Measurements from ENCODE around the gene MAPKAPK2. TPM values are rescaled to one million over a fixed set of nuclear protein-coding genes. Genes with fewer than 3 reads are reported as not detected.

MAPKAPK2 gene
- total and polyA plus RNA-seq, 2 donors = 36.4 to 72.3 TPM

- no peaks in the 10 kb centered on the region for H3K36me3 ChIP-seq (ENCODE audit: control insufficient read depth in 2 of 2, insufficient read depth in 2 of 2, low read length in 1 of 2)
- peaks cover 0 to 2% of the 10 kb centered on the region in 2 donors for H3K9me3 ChIP-seq (ENCODE audit: control insufficient read depth in 2 of 2, insufficient read depth in 1 of 2, low read length in 1 of 2)
- 98% methylated on average over 3 of the region's 3 CpGs for WGBS
- DNase-seq (ENCODE audit: low read depth in 6 of 9, low spot score in 9 of 9) = no peak
- H3K27me3 ChIP-seq (ENCODE audit: control insufficient read depth in 2 of 2, insufficient read depth in 1 of 2, low read length in 1 of 2) = no peaks in the 10 kb centered on the region
- H3K27ac ChIP-seq (ENCODE audit: low read depth in 1 of 2, low read length in 1 of 2) = no peak overlapping the region
- H3K4me1 ChIP-seq (ENCODE audit: control insufficient read depth in 2 of 2, insufficient read depth in 2 of 2, low read length in 2 of 2) = peaks cover 11 to 33% of the 10 kb centered on the region in 2 donors
- no peak overlapping the region for H3K4me3 ChIP-seq (ENCODE audit: low read length in 2 of 2)
These were observed 27.8 kb upstream of the MAPKAPK2 start for GRCh38 chr1:206656936-206657335.

- Histone ChIP-seq H3K4me3 (ENCODE audit: low read length in 2 of 2) (no peak overlapping the region), H3K27ac (ENCODE audit: low read depth in 1 of 2, low read length in 1 of 2) (peak overlapping the region in 1 of 2 donors; percentile 22), H3K4me1 (ENCODE audit: control insufficient read depth in 2 of 2, insufficient read depth in 2 of 2, low read length in 2 of 2) (peaks cover 11 to 33% of the 10 kb centered on the region in 2 donors), H3K36me3 (ENCODE audit: control insufficient read depth in 2 of 2, insufficient read depth in 2 of 2, low read length in 1 of 2) (no peaks in the 10 kb centered on the region), H3K27me3 (ENCODE audit: control insufficient read depth in 2 of 2, insufficient read depth in 1 of 2, low read length in 1 of 2) (no peaks in the 10 kb centered on the region), H3K9me3 (ENCODE audit: control insufficient read depth in 2 of 2, insufficient read depth in 1 of 2, low read length in 1 of 2) (peaks cover 0 to 2% of the 10 kb centered on the region in 2 donors)
- WGBS = 38% methylated on average over 6 of the region's 6 CpGs
- DNase-seq (ENCODE audit: low read depth in 6 of 9, low spot score in 9 of 9) = no peak
These were observed 27.0 kb upstream of the MAPKAPK2 start for GRCh38 chr1:206657751-206658150.

GRCh38 chr1:206658264-206658980 is 26.3 kb upstream of the MAPKAPK2 start:
- Histone ChIP-seq H3K36me3 (ENCODE audit: control insufficient read depth in 2 of 2, insufficient read depth in 2 of 2, low read length in 1 of 2) (no peaks in the 10 kb centered on the region), H3K4me3 (ENCODE audit: low read length in 2 of 2) (no peak overlapping the region), H3K9me3 (ENCODE audit: control insufficient read depth in 2 of 2, insufficient read depth in 1 of 2, low read length in 1 of 2) (peaks cover 0 to 2% of the 10 kb centered on the region in 2 donors), H3K4me1 (ENCODE audit: control insufficient read depth in 2 of 2, insufficient read depth in 2 of 2, low read length in 2 of 2) (peaks cover 11 to 35% of the 10 kb centered on the region in 2 donors), H3K27ac (ENCODE audit: low read depth in 1 of 2, low read length in 1 of 2) (peak overlapping the region in 1 of 2 donors; percentile 22), H3K27me3 (ENCODE audit: control insufficient read depth in 2 of 2, insufficient read depth in 1 of 2, low read length in 1 of 2) (peaks cover 3 to 4% of the 10 kb centered on the region in 2 donors)
- peak in 6 of 9 donors; percentile 19 to 71 (median 48) for DNase-seq (ENCODE audit: low read depth in 6 of 9, low spot score in 9 of 9)
- 18% methylated on average over 22 of the region's 22 CpGs for WGBS

- peaks cover 11 to 40% of the 10 kb centered on the region in 2 donors for H3K4me1 ChIP-seq (ENCODE audit: control insufficient read depth in 2 of 2, insufficient read depth in 2 of 2, low read length in 2 of 2)
- 77% methylated on average over 7 of the region's 7 CpGs for WGBS
These were observed 25.8 kb upstream of the MAPKAPK2 start for GRCh38 chr1:206658981-206659273.

GRCh38 chr1:206660136-206660535 is 24.6 kb upstream of the MAPKAPK2 start:
- Histone ChIP-seq H3K9me3 (ENCODE audit: control insufficient read depth in 2 of 2, insufficient read depth in 1 of 2, low read length in 1 of 2) (peaks cover 0 to 2% of the 10 kb centered on the region in 2 donors), H3K4me1 (ENCODE audit: control insufficient read depth in 2 of 2, insufficient read depth in 2 of 2, low read length in 2 of 2) (peaks cover 11 to 46% of the 10 kb centered on the region in 2 donors), H3K36me3 (ENCODE audit: control insufficient read depth in 2 of 2, insufficient read depth in 2 of 2, low read length in 1 of 2) (no peaks in the 10 kb centered on the region), H3K27ac (ENCODE audit: low read depth in 1 of 2, low read length in 1 of 2) (peak overlapping the region in 1 of 2 donors; percentile 20), H3K27me3 (ENCODE audit: control insufficient read depth in 2 of 2, insufficient read depth in 1 of 2, low read length in 1 of 2) (peaks cover 3 to 11% of the 10 kb centered on the region in 2 donors), H3K4me3 (ENCODE audit: low read length in 2 of 2) (no peak overlapping the region)
- 78% methylated on average over 4 of the region's 4 CpGs for WGBS
- no peak for DNase-seq (ENCODE audit: low read depth in 6 of 9, low spot score in 9 of 9)

More at GRCh38 chr1:206658981-206659273, 25.8 kb upstream of the MAPKAPK2 start:
- H3K27me3 ChIP-seq (ENCODE audit: control insufficient read depth in 2 of 2, insufficient read depth in 1 of 2, low read length in 1 of 2) = peaks cover 3 to 9% of the 10 kb centered on the region in 2 donors
- no peaks in the 10 kb centered on the region for H3K36me3 ChIP-seq (ENCODE audit: control insufficient read depth in 2 of 2, insufficient read depth in 2 of 2, low read length in 1 of 2)
- no peak overlapping the region for H3K27ac ChIP-seq (ENCODE audit: low read depth in 1 of 2, low read length in 1 of 2)
- no peak for DNase-seq (ENCODE audit: low read depth in 6 of 9, low spot score in 9 of 9)
- H3K4me3 ChIP-seq (ENCODE audit: low read length in 2 of 2) = no peak overlapping the region
- H3K9me3 ChIP-seq (ENCODE audit: control insufficient read depth in 2 of 2, insufficient read depth in 1 of 2, low read length in 1 of 2) = peaks cover 0 to 2% of the 10 kb centered on the region in 2 donors

GRCh38 chr1:206661161-206661820 is 23.4 kb upstream of the MAPKAPK2 start:
- Histone ChIP-seq H3K9me3 (ENCODE audit: control insufficient read depth in 2 of 2, insufficient read depth in 1 of 2, low read length in 1 of 2) (peaks cover 0 to 2% of the 10 kb centered on the region in 2 donors), H3K4me3 (ENCODE audit: low read length in 2 of 2) (no peak overlapping the region), H3K27ac (ENCODE audit: low read depth in 1 of 2, low read length in 1 of 2) (no peak overlapping the region), H3K36me3 (ENCODE audit: control insufficient read depth in 2 of 2, insufficient read depth in 2 of 2, low read length in 1 of 2) (no peaks in the 10 kb centered on the region), H3K4me1 (ENCODE audit: control insufficient read depth in 2 of 2, insufficient read depth in 2 of 2, low read length in 2 of 2) (peaks cover 11 to 46% of the 10 kb centered on the region in 2 donors), H3K27me3 (ENCODE audit: control insufficient read depth in 2 of 2, insufficient read depth in 1 of 2, low read length in 1 of 2) (peaks cover 3 to 11% of the 10 kb centered on the region in 2 donors)
- no peak for DNase-seq (ENCODE audit: low read depth in 6 of 9, low spot score in 9 of 9)
- WGBS = 97% methylated on average over 11 of the region's 11 CpGs

GRCh38 chr1:206662396-206663092 is 22.2 kb upstream of the MAPKAPK2 start:
- 97% methylated on average over 3 of the region's 3 CpGs for WGBS
- Histone ChIP-seq H3K4me3 (ENCODE audit: low read length in 2 of 2) (no peak overlapping the region), H3K36me3 (ENCODE audit: control insufficient read depth in 2 of 2, insufficient read depth in 2 of 2, low read length in 1 of 2) (no peaks in the 10 kb centered on the region), H3K27me3 (ENCODE audit: control insufficient read depth in 2 of 2, insufficient read depth in 1 of 2, low read length in 1 of 2) (peaks cover 3 to 11% of the 10 kb centered on the region in 2 donors), H3K4me1 (ENCODE audit: control insufficient read depth in 2 of 2, insufficient read depth in 2 of 2, low read length in 2 of 2) (peaks cover 11 to 45% of the 10 kb centered on the region in 2 donors), H3K9me3 (ENCODE audit: control insufficient read depth in 2 of 2, insufficient read depth in 1 of 2, low read length in 1 of 2) (peaks cover 0 to 2% of the 10 kb centered on the region in 2 donors), H3K27ac (ENCODE audit: low read depth in 1 of 2, low read length in 1 of 2) (no peak overlapping the region)
- no peak for DNase-seq (ENCODE audit: low read depth in 6 of 9, low spot score in 9 of 9)

- peaks cover 0 to 2% of the 10 kb centered on the region in 2 donors for H3K9me3 ChIP-seq (ENCODE audit: control insufficient read depth in 2 of 2, insufficient read depth in 1 of 2, low read length in 1 of 2)
- H3K27ac ChIP-seq (ENCODE audit: low read depth in 1 of 2, low read length in 1 of 2) = no peak overlapping the region
- peaks cover 7 to 39% of the 10 kb centered on the region in 2 donors for H3K4me1 ChIP-seq (ENCODE audit: control insufficient read depth in 2 of 2, insufficient read depth in 2 of 2, low read length in 2 of 2)
- no peaks in the 10 kb centered on the region for H3K36me3 ChIP-seq (ENCODE audit: control insufficient read depth in 2 of 2, insufficient read depth in 2 of 2, low read length in 1 of 2)
- no peak for DNase-seq (ENCODE audit: low read depth in 6 of 9, low spot score in 9 of 9)
- peaks cover 3 to 11% of the 10 kb centered on the region in 2 donors for H3K27me3 ChIP-seq (ENCODE audit: control insufficient read depth in 2 of 2, insufficient read depth in 1 of 2, low read length in 1 of 2)
- H3K4me3 ChIP-seq (ENCODE audit: low read length in 2 of 2) = no peak overlapping the region
- whole genome bisulfite sequencing = 60% methylated on average over 5 of the region's 5 CpGs
These were observed 21.3 kb upstream of the MAPKAPK2 start for GRCh38 chr1:206663362-206663761.

All from thymus (tissue), 11 donors.